HG03571 (cell line): Measurements from ENCODE around the gene CDIPT.

Source experiments
- ATAC-seq: cut with Tn5 transposase; IDR thresholded peaks from one replicate; pipeline ENCODE4 v1.9.1; 2021; ENCODE audit not compliant: unreplicated experiment

The CDIPT gene

GRCh38 chr16:29860218-29860617 lies 2.8 kb downstream of the CDIPT start:
- ATAC-seq, result no peak

- no peak for ATAC-seq
These were observed 4.1 kb downstream of the CDIPT start for GRCh38 chr16:29858974-29859373.

- no peak for ATAC-seq
These were observed 4.7 kb downstream of the CDIPT start for GRCh38 chr16:29858149-29858849.

- no peak for ATAC-seq
These were observed 5.8 kb downstream of the CDIPT start for GRCh38 chr16:29857133-29857760.

GRCh38 chr16:29854520-29855100 lies 8.4 kb downstream of the CDIPT start:
- no peak for ATAC-seq

GRCh38 chr16:29852654-29853053 lies 10.4 kb downstream of the CDIPT start:
- no peak for ATAC-seq

- no peak for ATAC-seq
These were observed 12.0 kb downstream of the CDIPT start for GRCh38 chr16:29850998-29851397.

- ATAC-seq, result no peak
These were observed 13.5 kb downstream of the CDIPT start for GRCh38 chr16:29849505-29849904.

- no peak for ATAC-seq
These were observed 14.4 kb downstream of the CDIPT start for GRCh38 chr16:29848420-29849297.

- no peak for ATAC-seq
These were observed 17.4 kb downstream of the CDIPT start for GRCh38 chr16:29845656-29846055.

- no peak for ATAC-seq
These were observed 18.3 kb downstream of the CDIPT start for GRCh38 chr16:29844575-29845331.

- ATAC-seq, result no peak
These were observed 19.1 kb downstream of the CDIPT start for GRCh38 chr16:29843931-29844330.

- ATAC-seq, result no peak
These were observed 20.2 kb downstream of the CDIPT start for GRCh38 chr16:29842732-29843346.

GRCh38 chr16:29841631-29842030 lies 21.4 kb downstream of the CDIPT start:
- ATAC-seq, result no peak

- no peak for ATAC-seq
These were observed 22.8 kb downstream of the CDIPT start for GRCh38 chr16:29840240-29840639.

- ATAC-seq, result no peak
These were observed 23.2 kb downstream of the CDIPT start for GRCh38 chr16:29839822-29840221.

- ATAC-seq, result no peak
These were observed 25.2 kb downstream of the CDIPT start for GRCh38 chr16:29837841-29838240.

- ATAC-seq, result no peak
These were observed 26.4 kb downstream of the CDIPT start for GRCh38 chr16:29836623-29837022.

- no peak for ATAC-seq
These were observed 27.1 kb downstream of the CDIPT start for GRCh38 chr16:29835926-29836325.

GRCh38 chr16:29834079-29834478 lies 28.9 kb downstream of the CDIPT start:
- ATAC-seq, result no peak
